Fibroblast of skin of right quadriceps (primary cell): ENCODE measurements around the gene LGALS3BP.
A peak's percentile ranks its signal among the peaks of the same experiment; 100 is the strongest.

Experiments
- DNase-seq: peaks from one replicate; pipeline ENCODE4 v3.0.0-alpha.2; 2013

LGALS3BP gene

DNA sequence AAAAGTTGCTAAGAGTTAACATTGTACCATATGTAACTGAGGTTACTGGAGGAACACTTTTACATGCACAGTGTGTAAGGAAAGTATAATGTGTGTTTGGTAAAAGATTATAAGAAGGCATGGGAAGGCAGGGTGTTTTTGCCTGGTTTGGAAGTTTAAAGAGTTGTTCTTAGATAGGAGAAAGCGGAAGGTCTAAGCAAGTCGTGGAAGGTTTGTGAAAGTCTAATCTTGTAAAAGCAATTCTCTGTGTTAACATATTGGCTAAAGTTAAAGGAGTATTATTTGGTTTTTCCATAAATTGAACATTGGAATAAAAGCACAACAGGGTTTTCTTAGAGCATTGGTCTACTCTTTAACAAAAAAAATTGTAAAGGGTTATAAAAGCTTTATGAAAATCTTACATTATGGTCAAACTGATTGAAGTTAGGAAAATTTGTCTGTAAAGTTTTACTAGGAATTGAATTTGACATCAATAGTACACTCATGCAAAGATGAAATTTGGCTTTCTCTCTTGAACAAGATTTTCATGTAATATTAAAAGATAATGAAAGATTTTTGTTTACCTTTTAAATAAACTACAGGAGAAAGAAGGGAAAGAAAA is 34.5 kb upstream of the LGALS3BP start:
- DNase-seq, result no peak

- no peak for DNase-seq
These were observed 32.9 kb upstream of the LGALS3BP start for GRCh38 chr17:79012563-79013134.

DNA sequence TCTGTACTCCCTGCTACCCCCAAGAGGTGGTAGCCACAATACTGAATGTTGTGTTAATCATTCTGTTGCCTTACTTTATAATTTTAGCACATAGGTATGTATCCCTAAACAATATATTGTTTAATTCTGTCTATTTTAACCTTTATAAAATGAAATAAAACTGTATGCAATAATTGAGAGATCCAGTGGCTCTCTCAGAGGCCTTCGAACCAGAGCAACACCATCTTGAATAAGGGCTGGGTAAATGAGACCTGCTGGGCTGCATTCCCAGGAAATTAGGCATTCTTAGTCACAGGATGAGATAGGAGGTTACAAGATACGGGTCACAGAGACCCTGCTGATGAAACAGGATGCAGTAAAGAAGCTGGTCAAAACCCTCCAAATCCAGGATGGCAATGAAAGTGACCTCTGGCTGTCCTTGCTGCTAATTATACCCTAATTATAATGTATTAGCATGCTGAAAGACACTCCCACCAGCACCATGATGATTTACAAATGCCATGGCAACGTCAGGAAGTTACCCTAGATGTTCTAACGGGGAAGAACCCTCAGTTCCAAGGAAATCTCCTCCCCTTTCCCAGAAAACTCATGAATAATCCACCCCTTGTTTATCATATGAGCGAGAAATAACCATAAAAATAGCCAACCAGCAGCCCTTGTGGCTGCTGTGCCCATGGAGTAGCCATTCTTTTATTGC is 31.9 kb upstream of the LGALS3BP start:
- DNase-seq, result peak; percentile 70

GRCh38 chr17:79010304-79010646 is 30.6 kb upstream of the LGALS3BP start:
- no peak for DNase-seq

GRCh38 chr17:79009397-79010303 is 29.9 kb upstream of the LGALS3BP start, which contains the start of gene CANT1:
Gene CANT1 (minus strand): TSS chr17:79009764. CDS start chr17:78997622, 12,142 bp downstream.
- peak; percentile 85 for DNase-seq

DNA sequence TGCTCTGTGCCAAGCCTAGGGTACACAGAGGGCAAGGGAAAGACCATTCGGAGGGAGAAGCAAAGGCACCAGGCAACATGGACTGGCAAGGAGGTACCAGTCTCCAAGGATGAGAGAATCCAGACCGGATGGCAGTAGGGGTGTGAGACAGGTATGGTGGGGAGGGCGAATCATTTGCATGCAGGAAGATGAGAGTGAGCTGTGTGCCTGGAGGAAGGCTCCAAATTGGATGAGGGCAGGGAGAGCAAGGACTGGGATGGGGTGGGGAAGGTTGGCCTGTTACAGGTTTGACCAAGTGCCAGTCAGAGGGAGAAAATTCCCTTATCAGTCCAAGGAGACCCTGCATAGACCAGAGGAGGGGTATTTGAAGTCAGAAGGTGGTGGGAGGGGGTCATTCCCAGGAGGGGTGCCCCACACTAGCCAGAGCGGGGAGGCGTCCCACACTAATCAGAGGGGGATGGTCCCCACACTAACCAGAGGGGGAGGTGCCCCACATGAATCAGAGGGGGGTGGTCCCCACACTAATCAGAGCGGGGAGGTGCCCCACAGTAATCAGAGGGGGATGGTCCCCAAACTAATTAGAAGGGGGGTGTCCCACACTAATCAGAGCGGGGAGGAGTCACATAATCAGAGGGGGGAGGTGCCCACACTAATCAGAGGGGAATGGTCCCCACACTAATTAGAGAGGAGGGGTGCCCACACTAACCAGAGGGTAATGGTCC is 29.1 kb upstream of the LGALS3BP start:
- DNase-seq, result no peak

DNA sequence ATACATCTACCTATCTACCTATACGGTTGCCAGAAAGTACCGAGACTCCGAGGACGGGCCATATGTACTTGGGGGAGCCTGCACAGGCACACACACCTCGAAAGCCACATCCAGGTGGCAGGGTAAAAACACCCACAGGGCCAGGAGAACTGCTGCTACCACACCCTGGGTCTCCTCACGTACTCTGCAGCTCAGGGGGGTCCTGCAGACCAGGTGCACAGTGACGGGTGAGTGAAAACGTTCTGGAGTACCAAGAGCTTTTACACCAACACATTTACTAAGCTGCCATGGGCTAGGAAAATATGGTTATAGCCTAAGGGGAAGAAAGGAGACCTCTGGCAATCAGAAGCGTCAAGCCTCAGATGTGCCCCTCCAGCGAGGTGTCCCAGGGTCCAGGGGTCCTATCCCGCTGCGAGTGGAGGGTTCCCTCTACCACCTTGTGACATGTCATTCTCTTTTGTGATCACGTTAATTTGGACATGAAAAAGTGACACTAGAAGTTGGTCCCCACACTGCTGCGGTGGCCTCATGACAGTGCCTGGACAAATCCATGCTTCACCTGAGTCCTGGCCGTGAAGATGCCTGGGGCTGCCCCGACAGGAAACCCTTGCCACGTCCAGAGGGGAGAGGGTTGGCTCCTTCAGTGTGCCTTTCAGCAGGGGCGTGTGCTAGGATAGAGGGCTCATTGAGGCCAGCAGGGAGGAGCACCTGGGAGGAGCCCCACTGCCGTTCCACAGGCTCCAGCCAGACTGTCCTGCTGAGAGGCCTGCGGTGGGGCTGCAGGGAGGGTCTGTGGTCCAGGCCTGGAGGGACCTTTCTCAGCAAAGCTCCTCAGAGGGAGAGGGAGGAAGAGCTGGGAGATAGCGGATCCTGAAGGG is 28.0 kb upstream of the LGALS3BP start:
- no peak for DNase-seq

- no peak for DNase-seq
These were observed 27.2 kb upstream of the LGALS3BP start for GRCh38 chr17:79006794-79007503.

DNA sequence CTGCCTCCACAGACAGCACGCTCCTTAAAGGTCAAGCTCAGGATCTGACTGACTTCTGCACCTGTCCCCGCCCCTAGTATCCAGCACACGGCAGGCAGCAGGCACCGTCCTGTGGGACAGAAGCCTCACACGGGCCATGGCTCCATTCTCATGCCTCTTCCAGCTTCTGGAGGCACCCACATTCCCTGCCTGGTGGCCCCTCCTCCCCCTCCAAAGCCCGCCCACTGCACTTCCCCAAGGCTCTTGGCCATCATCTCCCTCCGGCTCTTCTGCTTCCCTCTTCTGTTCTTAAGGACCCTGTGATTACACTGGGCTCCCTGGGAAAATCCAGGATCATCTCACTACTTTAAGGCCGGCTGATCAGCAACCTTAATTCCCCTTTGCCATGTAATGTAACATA is 26.3 kb upstream of the LGALS3BP start:
- no peak for DNase-seq

DNA sequence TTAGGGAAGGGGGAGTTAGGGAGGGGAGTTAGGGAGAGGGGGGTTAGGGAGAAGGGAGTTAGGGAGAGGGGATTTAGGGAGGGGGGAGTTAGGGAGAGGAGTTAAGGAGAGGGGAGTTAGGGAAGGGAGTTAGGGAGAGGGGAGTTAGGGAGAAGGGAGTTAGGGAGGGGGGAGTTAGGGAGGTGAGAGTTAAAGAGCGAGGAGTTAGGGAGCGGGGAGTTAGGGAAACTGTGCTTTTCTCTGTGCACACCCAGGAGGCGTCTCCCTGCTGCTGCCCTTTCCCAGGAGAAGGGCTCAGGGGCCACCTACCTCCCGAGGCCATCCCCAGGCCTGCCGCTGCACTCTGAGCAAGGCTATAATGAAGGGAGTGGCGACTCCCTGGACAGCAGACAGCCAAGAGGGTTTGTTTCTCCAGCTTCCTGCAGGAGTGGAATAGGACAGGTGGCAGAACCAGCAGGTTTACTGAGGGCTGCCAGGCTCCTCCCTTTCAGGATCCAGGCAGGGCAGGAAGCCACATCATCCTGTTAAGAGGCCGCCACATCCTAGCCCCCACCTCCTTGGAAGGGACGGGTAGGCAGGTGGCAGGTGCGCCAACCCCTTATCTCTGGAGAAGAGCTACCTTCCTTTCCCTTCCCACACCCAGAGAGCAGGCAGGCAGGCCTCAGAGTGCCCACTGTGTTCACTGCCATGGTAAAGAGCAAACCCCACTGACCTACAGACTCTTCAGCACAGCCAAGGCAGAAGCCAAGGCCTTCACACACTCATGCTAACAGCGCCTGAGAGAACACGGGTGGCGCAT is 25.5 kb upstream of the LGALS3BP start:
- no peak for DNase-seq

- DNase-seq, result no peak
These were observed 24.1 kb upstream of the LGALS3BP start for GRCh38 chr17:79003661-79004411.

DNA sequence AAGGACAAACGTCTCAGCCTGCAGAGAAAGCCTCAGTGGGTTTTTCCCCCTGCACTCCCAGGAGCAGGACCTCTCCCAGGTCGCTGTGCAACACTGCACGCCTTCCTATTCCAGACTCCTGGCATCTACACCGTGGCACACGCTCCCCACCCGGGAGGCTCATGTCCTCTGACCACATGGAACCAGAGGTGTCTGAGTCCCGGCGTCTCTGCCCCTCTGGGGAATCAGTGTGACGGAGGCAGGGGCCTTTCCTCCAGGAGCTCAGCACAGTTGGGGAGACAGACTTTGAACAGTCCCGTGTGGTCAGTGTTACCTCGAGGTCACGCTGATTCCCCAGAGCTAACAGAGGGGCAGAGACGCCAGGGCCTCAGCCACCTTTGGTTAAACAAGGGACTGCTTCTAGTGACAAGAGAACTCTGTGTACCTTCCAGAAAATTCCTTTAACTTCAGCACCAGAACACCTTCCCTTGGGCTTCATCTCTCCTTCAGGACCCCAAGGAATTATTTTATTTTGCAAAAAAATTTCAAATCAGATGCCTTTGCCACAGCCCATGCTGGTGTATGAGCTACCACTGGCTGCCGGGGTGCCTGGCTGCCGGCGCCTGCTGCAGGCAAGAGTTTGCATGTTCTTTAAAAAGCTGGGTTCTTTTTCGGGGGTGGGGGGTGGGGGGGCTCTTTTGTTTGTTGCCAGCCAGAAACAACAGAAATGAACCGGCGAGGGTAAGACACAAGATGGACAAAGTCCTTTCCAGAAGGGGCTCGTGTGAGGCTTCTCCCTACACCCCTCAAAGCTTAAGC is 23.3 kb upstream of the LGALS3BP start:
- no peak for DNase-seq

GRCh38 chr17:79002291-79002690 is 22.6 kb upstream of the LGALS3BP start:
- DNase-seq, result no peak

GRCh38 chr17:79001190-79002020 is 21.7 kb upstream of the LGALS3BP start:
- no peak for DNase-seq

GRCh38 chr17:79000396-79001189 is 20.9 kb upstream of the LGALS3BP start:
- DNase-seq, result no peak

GRCh38 chr17:78999947-79000395 is 20.2 kb upstream of the LGALS3BP start:
- no peak for DNase-seq
